ENCODE measurements around the gene EDIL3.

- TF ChIP-seq, protein P1, sequence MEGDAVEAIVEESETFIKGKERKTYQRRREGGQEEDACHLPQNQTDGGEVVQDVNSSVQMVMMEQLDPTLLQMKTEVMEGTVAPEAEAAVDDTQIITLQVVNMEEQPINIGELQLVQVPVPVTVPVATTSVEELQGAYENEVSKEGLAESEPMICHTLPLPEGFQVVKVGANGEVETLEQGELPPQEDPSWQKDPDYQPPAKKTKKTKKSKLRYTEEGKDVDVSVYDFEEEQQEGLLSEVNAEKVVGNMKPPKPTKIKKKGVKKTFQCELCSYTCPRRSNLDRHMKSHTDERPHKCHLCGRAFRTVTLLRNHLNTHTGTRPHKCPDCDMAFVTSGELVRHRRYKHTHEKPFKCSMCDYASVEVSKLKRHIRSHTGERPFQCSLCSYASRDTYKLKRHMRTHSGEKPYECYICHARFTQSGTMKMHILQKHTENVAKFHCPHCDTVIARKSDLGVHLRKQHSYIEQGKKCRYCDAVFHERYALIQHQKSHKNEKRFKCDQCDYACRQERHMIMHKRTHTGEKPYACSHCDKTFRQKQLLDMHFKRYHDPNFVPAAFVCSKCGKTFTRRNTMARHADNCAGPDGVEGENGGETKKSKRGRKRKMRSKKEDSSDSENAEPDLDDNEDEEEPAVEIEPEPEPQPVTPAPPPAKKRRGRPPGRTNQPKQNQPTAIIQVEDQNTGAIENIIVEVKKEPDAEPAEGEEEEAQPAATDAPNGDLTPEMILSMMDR (IDR thresholded peaks at IDR 0.05), result no peak
- TF ChIP-seq POLR2A (IDR thresholded peaks at IDR 0.05), result no peak
Measured at GRCh38 chr5:83964271-83964670, 420.4 kb downstream of the EDIL3 start.
